Adrenal gland (tissue), 12 donors: Measurements from ENCODE around the gene HIF1AN. TPM values are rescaled to one million over a fixed set of nuclear protein-coding genes. Genes with fewer than 3 reads are reported as not detected.

Experiments used
- DNase-seq, 7 donors: peaks; one replicate each; pipeline ENCODE4 v3.0.0-alpha.2; 2019 to 2020
- H3K27ac ChIP-seq, 5 donors: fragments of 200-600 bp; sonication (generic) in 4 of 5; 1 replicate in 3 of 5; 2 replicates in 2 of 5; pipeline versions ENCODE4 v1.5.1 to v1.8.0; 2016 to 2020; ENCODE audit warnings: mild to moderate bottlenecking in 1 of 5
- H3K27me3 ChIP-seq: fragments of 200-600 bp; 2 replicates; pipeline ENCODE4 v1.8.0; 2021
- H3K36me3 ChIP-seq, 2 donors: fragments of 200-600 bp; replicated peaks in 1 of 2; 1 replicate in 1 of 2; 2 replicates in 1 of 2; pipeline versions ENCODE4 v1.5.1 to v1.8.0; 2018 to 2022
- H3K4me1 ChIP-seq, 2 donors: fragments of 200-600 bp; replicated peaks in 1 of 2; 1 replicate in 1 of 2; 2 replicates in 1 of 2; pipeline versions ENCODE4 v1.5.1 to v1.8.0; 2018 to 2021
- H3K4me3 ChIP-seq, 4 donors: fragments of 200-600 bp; sonication (generic) in 3 of 4; one replicate each; pipeline ENCODE4 v1.5.1; 2016 to 2018
- H3K9me3 ChIP-seq, 3 donors: fragments of 200-600 bp; sonication (generic) in 1 of 3; replicated peaks in 1 of 3; 1 replicate in 2 of 3; 2 replicates in 1 of 3; pipeline versions ENCODE4 v1.5.1 to v1.8.0; 2016 to 2021
- POLR2A ChIP-seq, 2 donors: fragments of 450-650 bp; IDR thresholded peaks; one replicate each; pipeline ENCODE4 v1.6.1; 2017; ENCODE audit warnings: antibody characterized with exemption in 2 of 2, mild to moderate bottlenecking in 2 of 2, moderate library complexity in 1 of 2
- WGBS, 4 donors: extraction: QIAGEN DNeasy Blood & Tissue Kit in 2 of 4; methylation state at CpG; one replicate each; pipeline versions ENCODE4 v1.1.5 to v1.1.7; 2013 to 2017; 5-methylcytosine and 5-hydroxymethylcytosine counted together
- intact Hi-C, 2 donors: fragments of 100-400 bp; cut with DNase I; formaldehyde crosslinking; loops; one replicate each; pipeline versions ENCODE4 v1.14.1 to v1.15.0; 2022 to 2023
- polyA plus RNA-seq, 3 donors: library from polyadenylated mRNA; stranded (reverse); fragments of 200-250 nt in 2 of 3; fragments of 350-450 nt in 1 of 3; fragmentation: Illumina TruSeq in 1 of 3; extraction: RNeasy Lipid Tissue Mini Kit (QIAGEN cat#74804) in 1 of 3; gene quantifications; one replicate each; pipeline ENCODE4 v1.2.3, GENCODE V29; 2013 to 2014
- total RNA-seq, 9 donors: library from RNA; depleted of rRNA in 4 of 9; stranded (reverse); fragments of >200 nt in 4 of 9; fragments of 120-200 nt in 1 of 9; fragmentation: NEBNext Ultra II Directional in 1 of 9; extraction: Animal tissue kit (Norgen Biotek cat#: 25700) in 1 of 9; gene quantifications; one replicate each; pipeline versions ENCODE4 v1.1.0 to v1.2.4, GENCODE V29; 2013 to 2023
- TF ChIP-seq, protein P1 (sequence below), 6 experiments: fragments of 450-650 bp in 4 of 6; fragments of 200-600 bp in 2 of 6; sonication (generic) in 1 of 6; IDR thresholded peaks; 1 replicate in 5 of 6; 2 replicates in 1 of 6; pipeline versions ENCODE4 v1.5.1 to v1.8.0; 2016 to 2021; ENCODE audit warnings: antibody characterized with exemption in 6 of 6, mild to moderate bottlenecking in 2 of 6, moderate library complexity in 1 of 6
- donor health status: healthy with polysubstance abuse.
- donor health status: Bipolar disorder and iron deficiency.
- donor health status: DM: yes; HTN: yes; CAD: no.
- donor health status: DM: no; HTN: no; CAD: no.
- donor health status: DM: no; HTN: no; CAD: no.
- donor health status: DM: yes; HTN: yes; CAD: no.

Gene HIF1AN
- total and polyA plus RNA-seq, 12 donors: 6.7 to 46.4 (median 20.0) TPM

DNA sequence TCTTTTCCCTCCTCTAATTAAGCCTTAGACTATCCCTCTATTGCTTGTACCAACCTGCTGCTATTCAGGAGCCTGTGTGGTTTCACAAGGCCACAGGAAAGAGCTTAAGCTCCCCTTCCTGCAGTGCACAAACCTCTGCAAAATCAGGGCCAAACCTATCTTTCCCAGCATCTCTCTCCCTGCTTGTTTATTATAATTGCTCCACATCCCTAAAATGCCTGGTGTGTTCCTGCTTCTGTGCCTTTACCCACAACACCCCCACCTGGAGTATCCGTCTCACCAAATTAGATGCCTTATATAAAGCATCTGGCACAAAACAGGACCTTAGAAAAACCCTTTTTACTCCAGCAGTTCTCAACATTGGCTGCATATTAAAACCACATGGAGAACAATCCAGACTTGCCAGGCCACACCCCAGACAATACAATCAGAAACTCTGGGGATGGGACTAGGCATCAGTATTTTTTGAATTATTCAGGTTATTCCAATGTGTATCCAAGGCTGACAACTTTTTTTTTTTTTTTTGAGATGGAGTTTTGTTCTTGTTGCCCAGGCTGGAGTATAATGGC lies 32.7 kb upstream of the HIF1AN start:
- WGBS, 4 donors: 83 to 94% (median 88%) methylated on average over 1 of the region's 1 CpG

DNA sequence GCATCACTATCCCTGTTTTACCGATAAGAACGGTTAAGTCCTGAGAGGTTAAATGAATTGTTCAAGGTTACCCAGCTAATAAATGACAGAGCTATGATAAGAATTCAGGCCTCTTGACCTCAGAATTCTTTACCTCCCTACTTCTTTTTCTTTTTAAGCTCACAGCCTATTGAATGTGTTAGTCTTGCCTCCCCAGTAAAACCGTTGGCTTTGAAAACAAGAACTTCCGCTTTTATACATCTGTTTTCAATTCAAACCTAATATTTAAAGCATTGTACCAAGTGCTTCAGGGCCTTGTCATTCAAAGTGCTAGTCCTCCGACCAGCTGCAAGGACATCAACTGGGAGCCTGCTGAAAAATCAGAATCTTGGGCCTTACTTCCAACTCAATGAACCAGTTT lies 31.6 kb upstream of the HIF1AN start:
- H3K36me3 ChIP-seq: peaks cover 0 to 9% of the 10 kb centered on the region in 2 donors
- intact Hi-C loops: no loop called here
- WGBS, 4 donors: 42 to 53% (median 47%) methylated on average over 5 of the region's 5 CpGs

More for the DNA sequence above, 32.7 kb upstream of the HIF1AN start:
- TF ChIP-seq, protein P1, sequence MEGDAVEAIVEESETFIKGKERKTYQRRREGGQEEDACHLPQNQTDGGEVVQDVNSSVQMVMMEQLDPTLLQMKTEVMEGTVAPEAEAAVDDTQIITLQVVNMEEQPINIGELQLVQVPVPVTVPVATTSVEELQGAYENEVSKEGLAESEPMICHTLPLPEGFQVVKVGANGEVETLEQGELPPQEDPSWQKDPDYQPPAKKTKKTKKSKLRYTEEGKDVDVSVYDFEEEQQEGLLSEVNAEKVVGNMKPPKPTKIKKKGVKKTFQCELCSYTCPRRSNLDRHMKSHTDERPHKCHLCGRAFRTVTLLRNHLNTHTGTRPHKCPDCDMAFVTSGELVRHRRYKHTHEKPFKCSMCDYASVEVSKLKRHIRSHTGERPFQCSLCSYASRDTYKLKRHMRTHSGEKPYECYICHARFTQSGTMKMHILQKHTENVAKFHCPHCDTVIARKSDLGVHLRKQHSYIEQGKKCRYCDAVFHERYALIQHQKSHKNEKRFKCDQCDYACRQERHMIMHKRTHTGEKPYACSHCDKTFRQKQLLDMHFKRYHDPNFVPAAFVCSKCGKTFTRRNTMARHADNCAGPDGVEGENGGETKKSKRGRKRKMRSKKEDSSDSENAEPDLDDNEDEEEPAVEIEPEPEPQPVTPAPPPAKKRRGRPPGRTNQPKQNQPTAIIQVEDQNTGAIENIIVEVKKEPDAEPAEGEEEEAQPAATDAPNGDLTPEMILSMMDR (IDR thresholded peaks at IDR 0.05): no peak
- no peak for TF ChIP-seq POLR2A (IDR thresholded peaks at IDR 0.05)
- no peak overlapping the region for H3K27ac ChIP-seq
- DNase-seq: no peak
- intact Hi-C loops: no loop called here
- no peaks in the 10 kb centered on the region for H3K27me3 ChIP-seq
- H3K9me3 ChIP-seq: no peaks in the 10 kb centered on the region
- no peak overlapping the region for H3K4me3 ChIP-seq
- H3K4me1 ChIP-seq: peaks cover 0 to 6% of the 10 kb centered on the region in 2 donors
- H3K36me3 ChIP-seq: peaks cover 0 to 15% of the 10 kb centered on the region in 2 donors

DNA sequence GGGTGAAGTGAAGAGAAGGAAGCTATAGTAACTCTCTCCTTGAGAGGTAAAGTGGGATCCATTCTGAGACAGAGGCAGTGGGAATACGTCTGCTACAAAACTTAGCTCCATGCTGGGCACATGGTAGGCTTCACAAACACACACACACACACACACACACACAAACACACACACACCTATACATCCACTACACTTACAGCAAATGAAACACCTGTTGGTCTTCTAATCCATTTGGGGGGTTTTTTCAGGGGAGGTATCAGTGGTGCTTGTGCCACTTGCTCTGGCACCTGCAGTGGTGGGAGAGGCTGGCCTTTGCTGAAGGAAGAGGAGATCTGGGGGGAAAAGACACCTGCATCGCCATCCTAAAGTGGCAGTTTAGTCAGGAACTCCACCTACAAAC lies 30.6 kb upstream of the HIF1AN start:
- Histone ChIP-seq H3K27me3 (no peaks in the 10 kb centered on the region), H3K9me3 (no peaks in the 10 kb centered on the region), H3K4me3 (no peak overlapping the region), H3K36me3 (peaks cover 0 to 9% of the 10 kb centered on the region in 2 donors), H3K27ac (no peak overlapping the region), H3K4me1 (peaks cover 0 to 6% of the 10 kb centered on the region in 2 donors)
- WGBS, 4 donors: 97 to 100% (median 99%) methylated on average over 2 of the region's 2 CpGs
- TF ChIP-seq, protein P1 (IDR thresholded peaks at IDR 0.05): no peak
- TF ChIP-seq POLR2A (IDR thresholded peaks at IDR 0.05): no peak
- DNase-seq: no peak
- intact Hi-C loops: loop anchor here in 1 of 2 donors (5.0 kb wide), 1 partner anchor 68 kb away; no protein-coding TSS in a partner anchor

More for the DNA sequence above, 31.6 kb upstream of the HIF1AN start:
- Histone ChIP-seq H3K27me3 (no peaks in the 10 kb centered on the region), H3K4me3 (no peak overlapping the region), H3K4me1 (peaks cover 0 to 6% of the 10 kb centered on the region in 2 donors), H3K9me3 (no peaks in the 10 kb centered on the region), H3K27ac (no peak overlapping the region)
- DNase-seq: no peak
- TF ChIP-seq, protein P1 (IDR thresholded peaks at IDR 0.05): no peak
- TF ChIP-seq POLR2A (IDR thresholded peaks at IDR 0.05): no peak

DNA sequence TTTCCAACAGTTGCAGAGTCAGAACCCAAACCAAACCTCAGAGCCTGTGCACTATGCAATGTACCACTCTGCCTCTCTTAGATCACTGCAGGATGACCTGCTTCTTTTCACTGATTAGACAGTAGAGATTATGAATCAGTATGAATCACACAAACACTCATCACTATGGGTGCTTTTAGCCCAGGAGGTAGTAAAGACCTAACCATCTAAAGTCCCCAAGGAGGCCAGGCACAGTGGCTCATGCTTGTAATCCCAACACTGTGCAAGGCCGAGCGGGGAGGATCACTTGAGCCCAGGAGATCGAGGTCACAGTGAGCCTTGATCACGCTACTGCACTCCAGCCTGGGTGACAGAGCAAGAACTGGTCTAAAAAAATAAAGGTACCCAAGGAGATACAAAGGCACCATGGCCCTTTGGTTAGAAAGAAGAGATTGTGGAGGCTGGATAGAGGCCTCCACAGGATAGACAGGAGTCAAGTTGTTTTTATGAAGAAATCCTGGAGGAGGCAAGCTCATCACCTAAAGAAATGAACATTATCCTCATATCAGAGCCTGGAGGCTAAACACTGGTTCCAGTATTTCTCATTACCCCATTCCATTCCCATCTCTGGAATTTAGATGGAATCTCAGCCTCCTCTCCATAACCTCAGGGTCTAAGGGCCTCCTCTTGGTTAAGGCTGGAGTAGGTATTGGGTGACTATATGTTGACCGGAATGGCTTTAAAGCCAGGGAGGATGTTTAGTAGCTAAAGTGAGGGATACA lies 29.0 kb upstream of the HIF1AN start:
- no peak overlapping the region for H3K4me3 ChIP-seq
- peak in 3 of 7 donors; percentile 20 to 42 (median 27) for DNase-seq
- TF ChIP-seq, protein P1 (IDR thresholded peaks at IDR 0.05): no peak
- TF ChIP-seq POLR2A (IDR thresholded peaks at IDR 0.05): no peak
- 71 to 81% (median 76%) methylated on average over 5 of the region's 5 CpGs for WGBS, 4 donors
- no peaks in the 10 kb centered on the region for H3K27me3 ChIP-seq
- intact Hi-C loops: loop anchor here in 1 of 2 donors (5.0 kb wide), 1 partner anchor 69 kb away; no protein-coding TSS in a partner anchor
- H3K36me3 ChIP-seq: peaks cover 0 to 11% of the 10 kb centered on the region in 2 donors
- H3K27ac ChIP-seq: no peak overlapping the region
- H3K9me3 ChIP-seq: no peaks in the 10 kb centered on the region
- H3K4me1 ChIP-seq: peaks cover 0 to 6% of the 10 kb centered on the region in 2 donors
